ENCODE measurements around the gene ATPAF1.

DNA sequence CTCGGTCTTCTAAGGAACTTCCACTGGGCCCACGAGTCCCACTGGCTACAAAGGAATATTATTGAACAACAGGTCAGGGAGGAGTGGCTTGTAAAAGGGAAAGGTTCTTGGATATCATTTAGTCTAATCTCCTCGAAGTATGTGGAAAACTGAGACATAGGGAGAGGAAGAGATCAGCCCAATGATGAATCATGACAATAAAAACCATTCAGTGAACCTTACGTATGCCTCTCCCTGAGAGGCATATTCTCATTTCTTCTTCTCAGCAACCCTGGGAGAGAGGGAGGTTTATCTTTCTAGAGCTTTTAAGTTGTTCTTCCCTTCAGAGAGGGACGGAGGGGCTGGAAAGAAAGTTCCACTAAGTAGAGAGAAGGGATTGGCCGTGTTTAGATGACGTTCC is 46.2 kb downstream of the ATPAF1 start:
- TF ChIP-seq FOXM1 (IDR thresholded peaks at IDR 0.05; ENCODE audit: borderline replicate concordance) (no peak), HDGF (IDR thresholded peaks at IDR 0.05; ENCODE audit: borderline replicate concordance) (no peak)

All from HEK293T (cell line).